ENCODE results near the gene ZFP90. TPM values are rescaled to one million over a fixed set of nuclear protein-coding genes. Genes with fewer than 3 reads are reported as not detected.
"Not testable (repeated sequence)": the region's sequence is repeated elsewhere in the genome, so short reads cannot be mapped to it uniquely, and the experiment has no call there.

The ZFP90 gene
- total RNA-seq, 1 donor from 2014 or later, result 26.5 TPM

DNA sequence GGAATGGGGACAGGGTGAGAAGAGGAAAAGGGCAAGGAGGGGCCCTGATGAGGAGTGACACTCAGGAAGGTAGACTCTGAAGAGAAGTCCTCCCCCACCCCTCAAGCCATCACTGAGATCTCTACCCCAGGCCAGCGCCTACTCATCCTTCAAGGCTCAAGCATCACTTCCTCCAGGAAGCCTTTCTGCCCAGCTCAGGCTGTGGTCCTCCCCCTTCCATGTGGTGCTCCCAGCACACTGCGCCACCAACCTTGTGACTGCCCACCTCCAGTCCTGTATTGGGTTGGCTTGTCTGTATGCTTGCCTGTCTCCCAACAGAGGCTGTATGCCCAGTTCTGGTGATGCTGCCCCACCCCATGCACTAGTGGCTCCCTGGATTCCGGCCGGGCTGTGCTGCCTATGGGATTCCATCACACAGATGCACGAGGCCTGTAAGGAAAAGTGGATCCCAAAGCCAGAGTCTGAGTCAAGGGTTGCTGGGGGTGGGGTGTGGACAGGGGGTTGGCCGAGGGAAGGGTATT, 19.8 kb upstream of the ZFP90 start:
- DNase-seq, result no peak

DNA sequence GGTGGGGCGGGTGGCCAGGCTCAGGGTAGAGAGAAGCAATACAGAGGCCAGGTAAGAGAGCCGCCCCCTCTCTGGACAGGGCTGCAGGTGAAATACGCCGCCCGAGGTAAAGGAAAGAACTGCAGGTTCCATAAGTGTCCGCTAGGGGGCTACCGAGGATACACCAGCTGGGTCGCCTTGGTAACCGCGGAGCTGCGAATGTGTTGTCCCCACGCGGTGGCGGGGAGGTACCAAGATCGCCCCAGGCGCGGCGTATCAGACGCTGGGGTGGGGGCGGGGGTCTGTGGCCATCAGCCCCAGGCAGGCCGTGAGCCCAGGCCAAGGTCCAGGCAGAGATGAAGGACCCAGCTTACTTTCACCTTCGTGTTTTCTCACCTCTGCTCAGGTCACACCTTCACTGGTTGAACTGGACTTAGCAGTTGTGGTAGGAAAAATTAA, 18.4 kb upstream of the ZFP90 start:
- DNase-seq, result peak; percentile 87

- DNase-seq, result no peak
Measured at GRCh38 chr16:68524069-68524820, 14.8 kb upstream of the ZFP90 start.

DNA sequence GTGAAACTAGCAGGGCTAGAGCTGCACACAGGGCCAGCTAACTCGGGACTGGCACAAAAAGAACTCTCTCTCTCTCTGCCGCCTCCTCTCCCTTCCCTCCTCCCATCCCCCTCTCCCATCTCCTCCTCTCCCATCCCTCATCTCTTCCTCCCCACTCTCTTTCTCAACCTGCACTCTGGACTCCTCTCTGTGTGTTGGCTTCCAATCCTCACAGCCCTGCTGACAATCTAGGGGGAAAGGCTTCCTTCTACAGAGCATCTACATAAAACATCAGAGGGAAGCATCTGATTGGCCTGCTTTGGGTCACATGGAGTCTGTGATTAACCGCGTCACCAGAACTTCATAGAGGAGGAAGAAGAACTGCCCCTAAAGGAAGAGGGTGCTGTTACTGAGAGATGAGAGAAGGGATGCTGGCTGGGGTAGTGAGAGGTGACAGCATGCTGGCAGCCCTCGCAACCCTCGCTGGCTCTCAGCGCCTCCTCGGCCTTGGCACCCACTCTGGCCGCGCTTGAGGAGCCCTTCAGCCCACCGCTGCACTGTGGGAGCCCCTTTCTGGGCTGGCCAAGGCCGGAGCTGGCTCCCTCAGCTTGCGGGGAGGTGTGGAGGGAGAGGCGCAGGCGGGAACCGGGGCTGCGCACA, 12.8 kb upstream of the ZFP90 start:
- no peak for DNase-seq

GRCh38 chr16:68526782-68527145, 12.3 kb upstream of the ZFP90 start:
- DNase-seq, result no peak

- no peak for DNase-seq
Measured at GRCh38 chr16:68528233-68528632, 10.9 kb upstream of the ZFP90 start.

DNA sequence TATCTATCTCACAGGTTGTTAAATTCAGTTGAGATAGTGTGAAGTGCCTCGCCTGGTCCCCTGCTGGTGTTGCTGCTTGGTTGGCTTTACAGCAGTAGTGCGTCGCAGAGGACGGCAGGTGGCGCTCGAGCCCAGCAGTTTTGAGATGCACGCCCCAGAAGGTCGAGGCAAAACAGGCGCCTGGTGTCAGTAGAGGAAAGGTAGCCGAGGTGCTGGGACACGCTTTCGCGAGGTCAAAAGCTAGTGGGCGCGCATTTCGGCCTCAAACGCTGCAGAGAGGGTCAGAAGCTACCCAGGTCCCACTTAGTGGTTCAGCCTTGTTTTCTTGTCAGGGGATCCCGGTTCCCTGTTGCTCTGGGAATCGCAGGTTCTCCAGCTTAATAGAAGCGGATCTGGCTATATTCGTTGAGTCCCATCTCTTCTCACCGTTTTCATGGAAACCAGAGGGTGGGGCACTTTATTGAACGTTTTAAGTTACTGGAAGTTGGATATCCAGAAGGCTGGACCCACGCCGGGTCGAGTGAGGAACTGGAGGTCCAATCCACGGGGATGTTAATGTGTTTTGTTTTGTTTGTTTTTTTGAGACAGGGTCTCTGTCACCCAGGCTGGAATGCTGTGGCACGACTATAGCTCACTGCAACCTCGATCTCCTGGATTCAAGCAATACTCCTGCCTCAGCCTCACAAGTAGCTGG, 10.3 kb upstream of the ZFP90 start:
- DNase-seq, result peak; percentile 90

- peak; percentile 8 for DNase-seq
Measured at GRCh38 chr16:68529608-68529930, 9.5 kb upstream of the ZFP90 start.

- peak; percentile 85 for DNase-seq
Measured at GRCh38 chr16:68529931-68530701, 9.0 kb upstream of the ZFP90 start.

GRCh38 chr16:68533937-68534336, 5.2 kb upstream of the ZFP90 start:
- no peak for DNase-seq

DNA sequence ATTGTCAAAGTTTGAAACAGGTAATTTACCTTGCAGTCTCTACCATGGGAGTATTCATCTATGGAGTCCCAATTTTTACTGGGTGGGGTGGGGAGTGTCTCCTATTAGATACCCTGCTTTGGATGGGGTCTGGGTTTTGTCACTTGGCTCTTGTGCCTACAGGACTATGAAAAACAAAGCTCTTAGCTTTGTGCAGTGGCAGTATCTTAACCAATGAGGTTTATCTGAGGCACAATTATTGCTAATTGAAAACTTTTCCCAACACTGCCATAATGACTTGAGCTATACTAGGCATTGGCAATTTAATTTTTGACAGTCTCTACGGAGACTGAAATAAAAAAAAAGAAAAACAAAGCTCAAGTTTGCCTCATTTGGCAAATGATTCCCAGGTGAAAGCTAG, 3.8 kb upstream of the ZFP90 start:
- DNase-seq, result no peak

- DNase-seq, result peak; percentile 21
Measured at GRCh38 chr16:68539711-68540239, 684 bp downstream of the ZFP90 start.

DNA sequence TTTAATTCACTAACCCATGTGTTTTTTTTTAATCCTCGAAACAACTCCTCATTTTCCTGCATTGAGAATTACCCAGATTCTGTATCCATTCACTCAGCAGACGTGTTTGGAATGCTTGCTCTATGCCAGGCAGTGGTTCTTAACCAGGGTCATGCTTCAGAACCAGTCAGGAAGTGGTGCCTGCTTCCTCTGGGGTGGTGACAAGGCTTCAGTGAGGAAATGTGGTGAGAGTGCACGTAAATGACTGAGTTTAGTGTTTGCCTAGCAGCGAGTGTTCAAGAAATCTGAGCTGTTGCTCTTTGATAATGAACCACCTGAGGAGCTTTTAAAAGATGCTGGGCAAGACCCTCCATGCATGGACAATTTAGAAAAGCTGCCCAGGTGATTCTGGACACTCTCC, 9.9 kb downstream of the ZFP90 start:
- peak; percentile 29 for DNase-seq

DNA sequence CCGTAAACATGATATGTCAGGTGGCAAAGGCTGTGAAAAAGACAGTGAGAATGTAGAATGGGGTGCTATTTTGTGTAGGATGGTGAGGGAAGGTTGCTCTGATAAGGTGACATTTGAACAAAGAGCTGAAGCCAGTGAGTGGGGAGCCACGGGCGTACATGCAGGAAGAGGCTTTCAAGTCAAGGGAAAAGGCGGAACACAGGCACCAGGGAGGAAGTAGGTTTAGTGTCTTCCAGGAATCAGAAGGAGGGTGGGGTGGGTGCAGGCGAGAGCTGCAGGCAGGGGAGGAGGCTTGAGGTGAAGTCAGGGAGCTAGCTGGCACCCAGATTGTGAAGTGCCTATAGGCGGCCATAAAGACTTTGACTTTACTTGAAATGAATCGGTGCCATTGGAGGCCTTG, 14.1 kb downstream of the ZFP90 start:
- no peak for DNase-seq

- DNase-seq, result not testable (repeated sequence)
Measured at GRCh38 chr16:68560341-68560740, 21.2 kb downstream of the ZFP90 start.

DNA sequence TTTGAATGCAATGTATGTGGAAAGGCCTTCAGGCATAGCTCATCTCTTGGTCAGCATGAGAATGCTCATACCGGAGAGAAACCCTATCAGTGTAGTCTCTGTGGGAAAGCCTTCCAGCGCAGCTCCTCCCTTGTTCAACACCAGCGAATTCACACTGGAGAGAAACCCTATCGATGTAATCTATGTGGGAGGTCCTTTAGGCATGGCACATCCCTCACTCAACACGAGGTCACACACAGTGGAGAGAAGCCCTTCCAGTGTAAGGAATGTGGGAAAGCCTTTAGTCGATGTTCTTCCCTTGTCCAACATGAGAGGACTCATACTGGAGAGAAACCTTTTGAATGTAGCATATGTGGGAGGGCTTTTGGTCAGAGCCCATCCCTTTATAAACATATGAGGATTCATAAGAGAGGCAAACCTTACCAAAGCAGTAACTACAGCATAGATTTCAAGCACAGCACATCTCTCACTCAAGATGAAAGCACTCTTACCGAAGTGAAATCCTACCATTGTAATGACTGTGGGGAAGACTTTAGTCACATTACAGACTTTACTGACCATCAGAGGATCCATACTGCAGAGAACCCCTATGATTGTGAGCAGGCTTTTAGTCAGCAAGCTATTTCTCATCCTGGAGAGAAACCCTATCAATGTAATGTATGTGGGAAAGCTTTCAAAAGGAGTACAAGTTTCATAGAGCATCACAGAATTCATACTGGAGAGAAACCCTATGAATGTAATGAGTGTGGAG, 24.7 kb downstream of the ZFP90 start:
- no peak for DNase-seq

GRCh38 chr16:68564382-68564985, 25.4 kb downstream of the ZFP90 start:
- DNase-seq, result peak; percentile 14

- DNase-seq, result no peak
Measured at GRCh38 chr16:68574479-68574878, 35.4 kb downstream of the ZFP90 start.

GRCh38 chr16:68575082-68575481, 36.0 kb downstream of the ZFP90 start:
- no peak for DNase-seq

DNA sequence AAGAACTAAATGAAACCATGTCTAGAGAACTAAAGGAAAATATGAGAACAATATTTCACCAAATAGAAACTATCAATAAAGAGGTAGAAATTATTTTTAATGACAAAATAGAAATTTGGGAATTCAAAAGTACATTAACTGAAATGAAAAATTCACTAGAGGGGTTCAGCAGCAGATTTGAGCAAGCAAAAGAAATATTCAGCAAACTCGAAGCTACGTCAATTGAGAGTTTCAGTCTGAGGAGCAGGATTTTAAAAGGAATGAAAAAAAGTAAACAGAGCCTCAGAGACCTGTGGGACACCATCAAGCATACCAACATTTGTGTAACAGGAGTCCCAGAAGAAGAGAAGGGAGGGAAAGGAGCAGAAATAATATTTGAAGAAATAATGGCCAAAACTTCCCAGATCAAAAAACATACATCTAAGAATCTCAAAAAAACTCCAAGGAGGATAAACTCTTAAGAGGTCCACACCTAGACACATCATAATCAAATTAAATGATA, 38.3 kb downstream of the ZFP90 start:
- no peak for DNase-seq

All from dermis blood vessel endothelial cell (primary cell).